HEK293 (cell line): ENCODE measurements around the gene FGD4.

Experiments
- CTCF ChIA-PET: fragments of 350-600 bp; formaldehyde crosslinking; extraction: SDS; loops from one replicate; lab custom pipeline; 2021; ENCODE audit warnings: antibody characterized with exemption; lab: Yijun Ruan, JAX
- POLR2A ChIA-PET: fragments of 300-600 bp; formaldehyde crosslinking; extraction: SDS; loops from one replicate; lab custom pipeline; 2020; ENCODE audit warnings: antibody characterized with exemption, inconsistent platforms; lab: Yijun Ruan, JAX
- H3K27ac ChIP-seq: fragments of 200-500 bp; sonication (Bioruptor generic); 2 replicates; pipeline ENCODE4 v1.5.1; 2014; ENCODE audit warnings: low read depth, low read length, control low read depth, inconsistent platforms; ENCODE audit errors: extremely low read depth
- H3K36me3 ChIP-seq, 2 experiments: fragments of 200-500 bp in 1 of 2; sonication (Bioruptor generic) in 1 of 2; 1 replicate in 1 of 2; 2 replicates in 1 of 2; pipeline ENCODE4 v1.5.1; 2014 to 2017; ENCODE audit warnings: inconsistent platforms in 2 of 2, low read length in 2 of 2; ENCODE audit not compliant: control insufficient read depth in 2 of 2, insufficient read depth in 1 of 2
- H3K4me1 ChIP-seq: fragments of 200-500 bp; sonication (Bioruptor generic); 2 replicates; pipeline ENCODE4 v1.5.1; 2014; ENCODE audit warnings: mild to moderate bottlenecking, low read length, inconsistent platforms; ENCODE audit not compliant: control insufficient read depth, insufficient read depth
- H3K4me3 ChIP-seq: 2 replicates; pipeline ENCODE4 v1.5.1; 2011; ENCODE audit warnings: low read depth, mild to moderate bottlenecking, control low read depth, low read length, moderate library complexity
- H3K9me3 ChIP-seq: fragments of 200-500 bp; sonication (Bioruptor generic); 2 replicates; pipeline ENCODE4 v1.5.1; 2014; ENCODE audit warnings: low read depth, low read length, inconsistent platforms; ENCODE audit not compliant: control insufficient read depth, insufficient read depth
- AEBP2 ChIP-seq: fragments of 450-650 bp; formaldehyde crosslinking; IDR thresholded peaks from 2 replicates; pipeline ENCODE4 v1.5.1; 2016; ENCODE audit warnings: missing biosample characterization, missing genetic modification characterization, borderline replicate concordance
- EGR2 ChIP-seq: fragments of 450-650 bp; formaldehyde crosslinking; IDR thresholded peaks from 2 replicates; pipeline ENCODE4 v1.5.1; 2016; ENCODE audit warnings: low read depth, missing biosample characterization, missing genetic modification characterization
- HOXD13 ChIP-seq: sonication (generic); formaldehyde crosslinking; IDR thresholded peaks from 2 replicates; pipeline ENCODE4 v1.8.0; 2022; ENCODE audit warnings: missing genetic modification reagents, borderline replicate concordance
- MEIS1 ChIP-seq: sonication (generic); formaldehyde crosslinking; IDR thresholded peaks from 2 replicates; pipeline ENCODE4 v1.8.1; 2022; ENCODE audit warnings: missing genetic modification reagents, mild to moderate bottlenecking, borderline replicate concordance
- OSR2 ChIP-seq: fragments of 450-650 bp; formaldehyde crosslinking; IDR thresholded peaks from 2 replicates; pipeline ENCODE4 v1.5.1; 2016; ENCODE audit warnings: missing biosample characterization, missing genetic modification characterization
- SCRT1 ChIP-seq: fragments of 450-650 bp; formaldehyde crosslinking; IDR thresholded peaks from 2 replicates; pipeline ENCODE4 v1.5.1; 2016; ENCODE audit warnings: missing biosample characterization, missing genetic modification characterization, borderline replicate concordance
- YY1 ChIP-seq: fragments of 450-650 bp; formaldehyde crosslinking; IDR thresholded peaks from 2 replicates; pipeline ENCODE4 v1.5.1; 2018; ENCODE audit warnings: missing biosample characterization, missing genetic modification characterization
- ZBTB11 ChIP-seq: fragments of 450-650 bp; formaldehyde crosslinking; conservative IDR thresholded peaks from 2 replicates; pipeline ENCODE4 v1.5.1; 2016; ENCODE audit warnings: low read depth, missing biosample characterization, missing genetic modification characterization
- ZBTB49 ChIP-seq: fragments of 450-650 bp; formaldehyde crosslinking; IDR thresholded peaks from 2 replicates; pipeline ENCODE4 v1.5.1; 2016; ENCODE audit warnings: missing biosample characterization, missing genetic modification characterization, low read depth
- ZFHX2 ChIP-seq: fragments of 450-650 bp; formaldehyde crosslinking; conservative IDR thresholded peaks from 2 replicates; pipeline ENCODE4 v1.5.1; 2016; ENCODE audit warnings: missing biosample characterization, missing genetic modification characterization
- ZNF121 ChIP-seq: fragments of 450-650 bp; formaldehyde crosslinking; IDR thresholded peaks from 2 replicates; pipeline ENCODE4 v1.5.1; 2016; ENCODE audit warnings: missing biosample characterization, missing genetic modification characterization
- ZNF335 ChIP-seq: fragments of 450-650 bp; formaldehyde crosslinking; conservative IDR thresholded peaks from 2 replicates; pipeline ENCODE4 v1.5.1; 2016; ENCODE audit warnings: missing biosample characterization, missing genetic modification characterization
- ZNF341 ChIP-seq: fragments of 450-650 bp; formaldehyde crosslinking; IDR thresholded peaks from 2 replicates; pipeline ENCODE4; 2016; ENCODE audit warnings: low read depth, missing biosample characterization, missing genetic modification characterization
- ZNF362 ChIP-seq: fragments of 450-650 bp; formaldehyde crosslinking; IDR thresholded peaks from 2 replicates; pipeline ENCODE4 v1.5.1; 2016; ENCODE audit warnings: missing biosample characterization, missing genetic modification characterization
- ZNF416 ChIP-seq: fragments of 450-650 bp; formaldehyde crosslinking; IDR thresholded peaks from 2 replicates; pipeline ENCODE4 v1.5.1; 2016; ENCODE audit warnings: missing biosample characterization, missing genetic modification characterization
- ZNF433 ChIP-seq: fragments of 450-650 bp; formaldehyde crosslinking; IDR thresholded peaks from 2 replicates; pipeline ENCODE4 v1.5.1; 2016; ENCODE audit warnings: missing biosample characterization, missing genetic modification characterization, low read depth
- ZNF488 ChIP-seq: fragments of 450-650 bp; formaldehyde crosslinking; IDR thresholded peaks from 2 replicates; pipeline ENCODE4 v1.5.1; 2016; ENCODE audit warnings: missing biosample characterization, missing genetic modification characterization
- ZNF510 ChIP-seq: fragments of 450-650 bp; formaldehyde crosslinking; IDR thresholded peaks from 2 replicates; pipeline ENCODE4 v1.5.1; 2018; ENCODE audit warnings: mild to moderate bottlenecking, missing genetic modification characterization, missing biosample characterization; ENCODE audit not compliant: insufficient replicate concordance
- ZNF658 ChIP-seq: fragments of 450-650 bp; formaldehyde crosslinking; IDR thresholded peaks from 2 replicates; pipeline ENCODE4; 2016; ENCODE audit warnings: missing biosample characterization, missing genetic modification characterization
- ZNF664 ChIP-seq: fragments of 450-650 bp; formaldehyde crosslinking; IDR thresholded peaks from 2 replicates; pipeline ENCODE4 v1.5.1; 2016; ENCODE audit warnings: missing biosample characterization, missing genetic modification characterization
- ZNF670 ChIP-seq: fragments of 450-650 bp; formaldehyde crosslinking; IDR thresholded peaks from 2 replicates; pipeline ENCODE4 v1.5.1; 2016; ENCODE audit warnings: missing biosample characterization, missing genetic modification characterization, low read depth
- ZNF837 ChIP-seq: fragments of 450-650 bp; formaldehyde crosslinking; IDR thresholded peaks from 2 replicates; pipeline ENCODE4 v1.5.1; 2016; ENCODE audit warnings: missing biosample characterization, missing genetic modification characterization

Gene FGD4

GRCh38 chr12:32446316-32447119, 47.2 kb downstream of the FGD4 start (continued):
- TF ChIP-seq ZNF362 (tag by site-specific recombination) (no peak), MEIS1 (CRISPR knock-in tag) (no peak)
- TF ChIP-seq, all 188 proteins: peak for 0

GRCh38 chr12:32448586-32448985, 49.2 kb downstream of the FGD4 start:
- Histone ChIP-seq H3K36me3 (no peaks in the 10 kb centered on the region; a peak in 1 of 3 replicates), H3K4me3 (no peak overlapping the region), H3K9me3 (no peaks in the 10 kb centered on the region), H3K4me1 (peaks cover 15% of the 10 kb centered on the region), H3K27ac (no peak overlapping the region)
- 0 out of 2 replicates have a peak, but pooled peaks have one; percentile 27 for TF ChIP-seq ZBTB11
- no peak for TF ChIP-seq ZNF335
- no peak for TF ChIP-seq OSR2 (tag by site-specific recombination)
- no peak for TF ChIP-seq ZNF510 (tag by site-specific recombination)
- peak; percentile 41; the same call in 1 of the 2 replicates for TF ChIP-seq ZFHX2 (tag by site-specific recombination)
- peak; percentile 36 for TF ChIP-seq ZNF341 (tag by site-specific recombination)
- TF ChIP-seq ZNF837 (tag by site-specific recombination), result no peak
- no peak for TF ChIP-seq HOXD13 (CRISPR knock-in tag)
- TF ChIP-seq ZBTB49 (tag by site-specific recombination), result no peak
- no peak for TF ChIP-seq ZNF670 (tag by site-specific recombination)
- TF ChIP-seq ZNF433 (tag by site-specific recombination), result no peak
- no peak for TF ChIP-seq ZNF121 (tag by site-specific recombination)
- peak; percentile 44; the same call in 1 of the 2 replicates for TF ChIP-seq EGR2 (tag by site-specific recombination)
- ChIA-PET POLR2A (interaction anchor here (1.0 kb wide), 1 partner anchor 49 kb away, joined by 9 read pairs; the partner anchor contains the start of gene FGD4), CTCF (interaction anchor here (0.6 to 1.6 kb wide), 2 partner anchors 307 to 765 kb away, joined by 3 to 6 read pairs; partner anchors contain the start of gene YARS2)

GRCh38 chr12:32450363-32450762, 51.0 kb downstream of the FGD4 start:
- H3K36me3 ChIP-seq, result no peaks in the 10 kb centered on the region
- CTCF ChIA-PET, result interaction anchor here (0.9 kb wide), 1 partner anchor 222 kb away, joined by 3 read pairs; no protein-coding TSS in a partner anchor
- H3K9me3 ChIP-seq, result no peaks in the 10 kb centered on the region
- POLR2A ChIA-PET, result no interaction called here
- H3K27ac ChIP-seq, result no peak overlapping the region
- H3K4me3 ChIP-seq, result no peak overlapping the region
- H3K4me1 ChIP-seq, result peaks cover 6% of the 10 kb centered on the region
- TF ChIP-seq OSR2 (tag by site-specific recombination), result no peak
- no peak for TF ChIP-seq ZNF416 (tag by site-specific recombination)
- TF ChIP-seq ZNF121 (tag by site-specific recombination), result no peak
- TF ChIP-seq YY1 (tag by site-specific recombination), result no peak
- TF ChIP-seq ZNF341 (tag by site-specific recombination), result no peak
- no peak for TF ChIP-seq ZNF664 (tag by site-specific recombination)
- no peak for TF ChIP-seq ZNF488
- TF ChIP-seq ZNF658 (tag by site-specific recombination), result no peak
- no peak for TF ChIP-seq AEBP2 (tag by site-specific recombination)
- no peak for TF ChIP-seq SCRT1 (tag by site-specific recombination)
- no peak for TF ChIP-seq ZNF510 (tag by site-specific recombination)
